ENCODE results near the gene DNAJC6.
"Not testable (repeated sequence)": the region's sequence is repeated elsewhere in the genome, so short reads cannot be mapped to it uniquely, and the experiment has no call there.

DNAJC6 gene

GRCh38 chr1:65437616-65438015 lies 128.3 kb downstream of the DNAJC6 start:
- H3K36me3 Mint-ChIP-seq: peaks cover 27% of the 10 kb centered on the region
- no peak for ATAC-seq
- no peak overlapping the region for H3K4me3 Mint-ChIP-seq
- no peaks in the 10 kb centered on the region for H3K4me1 Mint-ChIP-seq
- no peaks in the 10 kb centered on the region for H3K9me3 Mint-ChIP-seq
- no peak overlapping the region for H3K27ac Mint-ChIP-seq
- no peaks in the 10 kb centered on the region for H3K27me3 Mint-ChIP-seq

- Mint-ChIP-seq H3K4me1 (no peaks in the 10 kb centered on the region), H3K27ac (no peak overlapping the region), H3K9me3 (no peaks in the 10 kb centered on the region), H3K4me3 (no peak overlapping the region), H3K36me3 (peaks cover 10% of the 10 kb centered on the region), H3K27me3 (no peaks in the 10 kb centered on the region)
- ATAC-seq: no peak
Measured at GRCh38 chr1:65440322-65440900, 131.1 kb downstream of the DNAJC6 start.

GRCh38 chr1:65440915-65441314 lies 131.6 kb downstream of the DNAJC6 start:
- peaks cover 9% of the 10 kb centered on the region for H3K36me3 Mint-ChIP-seq
- no peaks in the 10 kb centered on the region for H3K4me1 Mint-ChIP-seq
- H3K27me3 Mint-ChIP-seq: no peaks in the 10 kb centered on the region
- no peak overlapping the region for H3K27ac Mint-ChIP-seq
- ATAC-seq: no peak
- no peak overlapping the region for H3K4me3 Mint-ChIP-seq
- H3K9me3 Mint-ChIP-seq: no peaks in the 10 kb centered on the region

GRCh38 chr1:65441464-65441863 lies 132.1 kb downstream of the DNAJC6 start:
- H3K4me3 Mint-ChIP-seq: no peak overlapping the region
- H3K27me3 Mint-ChIP-seq: no peaks in the 10 kb centered on the region
- H3K9me3 Mint-ChIP-seq: no peaks in the 10 kb centered on the region
- peaks cover 9% of the 10 kb centered on the region for H3K36me3 Mint-ChIP-seq
- no peak for ATAC-seq
- H3K4me1 Mint-ChIP-seq: no peaks in the 10 kb centered on the region
- no peak overlapping the region for H3K27ac Mint-ChIP-seq

GRCh38 chr1:65442442-65442841 lies 133.1 kb downstream of the DNAJC6 start:
- H3K4me1 Mint-ChIP-seq: no peaks in the 10 kb centered on the region
- H3K27me3 Mint-ChIP-seq: no peaks in the 10 kb centered on the region

GRCh38 chr1:65443647-65444046 lies 134.3 kb downstream of the DNAJC6 start:
- H3K27ac Mint-ChIP-seq: no peak overlapping the region
- no peaks in the 10 kb centered on the region for H3K4me1 Mint-ChIP-seq
- no peak overlapping the region for H3K4me3 Mint-ChIP-seq
- H3K9me3 Mint-ChIP-seq: no peaks in the 10 kb centered on the region
- no peaks in the 10 kb centered on the region for H3K27me3 Mint-ChIP-seq
- no peaks in the 10 kb centered on the region for H3K36me3 Mint-ChIP-seq
- ATAC-seq: no peak

More at GRCh38 chr1:65442442-65442841, 133.1 kb downstream of the DNAJC6 start:
- Mint-ChIP-seq H3K36me3 (peaks cover 2% of the 10 kb centered on the region), H3K9me3 (no peaks in the 10 kb centered on the region), H3K27ac (no peak overlapping the region), H3K4me3 (no peak overlapping the region)
- ATAC-seq: no peak

- Mint-ChIP-seq H3K4me3 (no peak overlapping the region), H3K27ac (no peak overlapping the region), H3K36me3 (no peaks in the 10 kb centered on the region), H3K4me1 (no peaks in the 10 kb centered on the region), H3K27me3 (no peaks in the 10 kb centered on the region), H3K9me3 (no peaks in the 10 kb centered on the region)
- no peak for ATAC-seq
Measured at GRCh38 chr1:65444128-65444640, 134.8 kb downstream of the DNAJC6 start.

- Mint-ChIP-seq H3K4me1 (no peaks in the 10 kb centered on the region), H3K27ac (no peak overlapping the region), H3K36me3 (no peaks in the 10 kb centered on the region), H3K27me3 (no peaks in the 10 kb centered on the region), H3K9me3 (no peaks in the 10 kb centered on the region), H3K4me3 (no peak overlapping the region)
- no peak for ATAC-seq
Measured at GRCh38 chr1:65445837-65446236, 136.5 kb downstream of the DNAJC6 start.

- Mint-ChIP-seq H3K4me3 (no peak overlapping the region), H3K36me3 (no peaks in the 10 kb centered on the region), H3K4me1 (no peaks in the 10 kb centered on the region), H3K27ac (no peak overlapping the region), H3K27me3 (no peaks in the 10 kb centered on the region), H3K9me3 (peaks cover 4% of the 10 kb centered on the region)
- ATAC-seq: no peak
Measured at GRCh38 chr1:65449214-65449823, 140.0 kb downstream of the DNAJC6 start.

- H3K36me3 Mint-ChIP-seq, ATAC-seq, H3K27ac Mint-ChIP-seq, H3K4me3 Mint-ChIP-seq, H3K9me3 Mint-ChIP-seq, H3K4me1 Mint-ChIP-seq: not testable (repeated sequence)
- H3K27me3 Mint-ChIP-seq: peaks cover 10% of the 10 kb centered on the region
Measured at GRCh38 chr1:65455678-65456077, 146.3 kb downstream of the DNAJC6 start.

GRCh38 chr1:65456481-65456880 lies 147.1 kb downstream of the DNAJC6 start:
- H3K27me3 Mint-ChIP-seq: peaks cover 10% of the 10 kb centered on the region
- peaks cover 7% of the 10 kb centered on the region for H3K36me3 Mint-ChIP-seq
- no peak overlapping the region for H3K4me3 Mint-ChIP-seq
- H3K9me3 Mint-ChIP-seq: peaks cover 9% of the 10 kb centered on the region
- H3K27ac Mint-ChIP-seq: no peak overlapping the region
- H3K4me1 Mint-ChIP-seq: no peaks in the 10 kb centered on the region
- ATAC-seq: no peak

- Mint-ChIP-seq H3K4me1 (no peaks in the 10 kb centered on the region), H3K36me3 (peaks cover 7% of the 10 kb centered on the region), H3K4me3 (no peak overlapping the region), H3K9me3 (peaks cover 9% of the 10 kb centered on the region), H3K27me3 (peaks cover 10% of the 10 kb centered on the region), H3K27ac (no peak overlapping the region)
- no peak for ATAC-seq
Measured at GRCh38 chr1:65457868-65458267, 148.5 kb downstream of the DNAJC6 start.

- no peak for ATAC-seq
Measured at GRCh38 chr1:65458730-65459396, 149.5 kb downstream of the DNAJC6 start.

GRCh38 chr1:65459397-65459768 lies 150.0 kb downstream of the DNAJC6 start:
- H3K36me3 Mint-ChIP-seq: peaks cover 14% of the 10 kb centered on the region
- H3K4me3 Mint-ChIP-seq: no peak overlapping the region
- peaks cover 8% of the 10 kb centered on the region for H3K9me3 Mint-ChIP-seq
- no peak overlapping the region for H3K27ac Mint-ChIP-seq
- H3K27me3 Mint-ChIP-seq: peaks cover 10% of the 10 kb centered on the region
- H3K4me1 Mint-ChIP-seq: no peaks in the 10 kb centered on the region
- peak; percentile 31 for ATAC-seq

More at GRCh38 chr1:65458730-65459396, 149.5 kb downstream of the DNAJC6 start:
- no peaks in the 10 kb centered on the region for H3K4me1 Mint-ChIP-seq
- H3K36me3 Mint-ChIP-seq: peaks cover 13% of the 10 kb centered on the region
- H3K4me3 Mint-ChIP-seq: no peak overlapping the region
- H3K27me3 Mint-ChIP-seq: peaks cover 10% of the 10 kb centered on the region
- peaks cover 8% of the 10 kb centered on the region for H3K9me3 Mint-ChIP-seq
- H3K27ac Mint-ChIP-seq: no peak overlapping the region
